Adipocyte (in vitro differentiated cells): ENCODE measurements around the gene ITPR3.
A peak's percentile ranks its signal among the peaks of the same experiment; 100 is the strongest.

Experiments used
- DNase-seq: peaks from one replicate; pipeline ENCODE4 v3.0.0-alpha.2; 2015; ENCODE audit warnings: low read depth
- H3K27me3 ChIP-seq: replicated peaks from 2 replicates; pipeline ENCODE4 v1.7.0; 2013; ENCODE audit warnings: mild to moderate bottlenecking, low read length, moderate library complexity; ENCODE audit not compliant: control insufficient read depth, insufficient read depth
- H3K36me3 ChIP-seq: 2 replicates; pipeline ENCODE4 v1.7.0; 2013; ENCODE audit warnings: low read length, mild to moderate bottlenecking, moderate library complexity; ENCODE audit not compliant: control insufficient read depth, insufficient read depth, severe bottlenecking
- H3K4me1 ChIP-seq: 2 replicates; pipeline ENCODE4 v1.7.0; 2013; ENCODE audit warnings: mild to moderate bottlenecking, low read length, moderate library complexity; ENCODE audit not compliant: control insufficient read depth, insufficient read depth
- H3K4me3 ChIP-seq: 2 replicates; pipeline ENCODE4 v1.7.0; 2013; ENCODE audit warnings: mild to moderate bottlenecking, low read length, moderate library complexity
- H3K9ac ChIP-seq: 2 replicates; pipeline ENCODE4 v1.7.0; 2013; ENCODE audit warnings: mild to moderate bottlenecking, low read length, moderate library complexity
- H3K9me3 ChIP-seq: 2 replicates; pipeline ENCODE4 v1.7.0; 2013; ENCODE audit warnings: mild to moderate bottlenecking, low read length, moderate library complexity; ENCODE audit not compliant: control insufficient read depth

The ITPR3 gene

DNA sequence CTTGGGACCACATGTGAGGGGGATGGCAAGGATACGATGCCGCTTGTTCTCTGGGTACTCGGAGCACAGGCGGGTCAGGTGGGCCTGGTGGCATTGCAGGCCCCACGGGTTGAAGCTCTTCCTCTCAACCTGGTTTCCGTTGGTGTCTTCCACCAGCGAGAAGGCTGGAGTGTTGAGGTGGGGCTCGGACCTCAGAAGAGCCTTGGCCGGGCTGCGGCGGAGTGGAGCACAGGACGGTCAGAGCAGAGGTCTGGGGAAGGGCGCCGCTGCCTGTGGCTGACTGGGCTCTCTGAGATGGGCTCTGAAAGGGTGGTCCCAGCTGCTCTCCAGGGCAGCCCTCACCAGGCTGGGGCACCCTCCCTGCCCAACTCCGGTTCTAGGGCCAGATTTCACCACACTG lies 105.6 kb downstream of the ITPR3 start:
- no peak overlapping the region for H3K4me3 ChIP-seq
- DNase-seq = no peak
- no peaks in the 10 kb centered on the region for H3K9me3 ChIP-seq
- H3K4me1 ChIP-seq = peaks cover 3% of the 10 kb centered on the region
- H3K27me3 ChIP-seq = peaks cover 73% of the 10 kb centered on the region
- no peaks in the 10 kb centered on the region for H3K36me3 ChIP-seq
- H3K9ac ChIP-seq = no peak overlapping the region

DNA sequence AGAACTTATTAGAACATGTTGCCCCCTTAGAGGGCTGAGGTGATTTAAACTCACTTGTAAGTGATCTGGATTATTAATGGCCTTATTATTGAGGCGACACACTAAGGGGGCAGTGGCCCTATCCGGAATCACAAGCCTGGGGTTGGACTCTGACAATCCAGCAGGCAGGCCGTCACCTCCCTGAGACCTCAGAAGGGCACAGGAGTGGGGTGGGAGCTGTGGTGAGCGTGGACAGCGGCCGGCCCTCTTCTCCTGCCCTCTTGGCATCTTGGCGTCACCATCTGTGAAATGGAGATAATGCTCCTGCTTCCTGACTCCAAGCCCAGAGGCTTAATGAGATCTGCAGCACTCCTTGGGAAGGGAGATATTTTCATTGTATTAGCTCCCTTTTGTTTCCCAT lies 106.0 kb downstream of the ITPR3 start:
- Histone ChIP-seq H3K36me3 (no peaks in the 10 kb centered on the region), H3K4me1 (peaks cover 3% of the 10 kb centered on the region), H3K4me3 (no peak overlapping the region), H3K9me3 (no peaks in the 10 kb centered on the region), H3K9ac (no peak overlapping the region), H3K27me3 (peaks cover 72% of the 10 kb centered on the region)
- no peak for DNase-seq

DNA sequence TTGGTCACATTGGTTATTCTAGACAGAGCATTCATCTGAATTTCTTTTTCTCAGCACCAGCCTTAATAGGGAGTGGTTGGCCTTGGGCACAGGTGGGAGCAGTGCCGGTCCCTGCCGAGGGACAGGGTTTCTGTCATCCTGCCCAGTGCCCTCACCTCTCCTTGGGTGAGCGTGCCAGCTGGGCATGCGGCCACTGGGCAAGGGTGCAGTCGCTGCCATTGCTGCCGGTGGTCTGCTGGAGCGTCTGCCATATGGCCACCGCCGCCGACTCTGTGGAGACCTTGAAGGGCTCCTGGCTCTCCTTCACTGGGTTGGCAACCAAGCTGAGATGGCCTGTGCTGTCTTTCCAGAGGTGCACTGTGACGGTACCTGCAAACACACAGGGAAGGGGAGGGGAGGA lies 106.8 kb downstream of the ITPR3 start:
- Histone ChIP-seq H3K4me1 (peaks cover 3% of the 10 kb centered on the region), H3K27me3 (peaks cover 72% of the 10 kb centered on the region), H3K36me3 (no peaks in the 10 kb centered on the region), H3K9ac (no peak overlapping the region), H3K4me3 (no peak overlapping the region), H3K9me3 (no peaks in the 10 kb centered on the region)
- DNase-seq = no peak

GRCh38 chr6:33728438-33728837 lies 107.3 kb downstream of the ITPR3 start:
- H3K36me3 ChIP-seq = no peaks in the 10 kb centered on the region
- H3K27me3 ChIP-seq = peaks cover 68% of the 10 kb centered on the region
- H3K9me3 ChIP-seq = no peaks in the 10 kb centered on the region
- no peak for DNase-seq
- peaks cover 3% of the 10 kb centered on the region for H3K4me1 ChIP-seq
- H3K9ac ChIP-seq = no peak overlapping the region
- no peak overlapping the region for H3K4me3 ChIP-seq

DNA sequence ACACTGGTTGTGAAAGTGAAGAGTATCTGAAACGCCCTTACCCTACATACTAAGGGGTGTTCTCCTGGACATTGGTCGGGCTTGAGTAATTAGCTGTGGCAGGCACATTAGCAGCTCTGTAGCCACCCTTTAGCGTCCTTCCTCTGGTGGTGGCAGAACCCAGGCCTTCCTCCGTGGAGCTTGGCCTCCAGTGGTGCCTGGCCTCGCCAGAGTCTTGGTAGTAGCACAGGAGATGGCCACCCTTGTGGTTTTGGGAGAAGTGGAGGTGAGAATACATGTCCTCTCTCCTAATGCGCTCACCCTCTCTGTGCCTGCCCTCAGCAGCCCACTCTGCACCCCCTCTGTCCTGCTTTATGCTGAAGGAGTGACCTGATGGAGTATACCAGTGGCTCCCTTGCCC lies 107.9 kb downstream of the ITPR3 start:
- H3K4me1 ChIP-seq = no peaks in the 10 kb centered on the region
- H3K36me3 ChIP-seq = no peaks in the 10 kb centered on the region
- no peaks in the 10 kb centered on the region for H3K9me3 ChIP-seq
- H3K27me3 ChIP-seq = peaks cover 62% of the 10 kb centered on the region
- no peak overlapping the region for H3K4me3 ChIP-seq
- no peak for DNase-seq
- H3K9ac ChIP-seq = no peak overlapping the region

DNA sequence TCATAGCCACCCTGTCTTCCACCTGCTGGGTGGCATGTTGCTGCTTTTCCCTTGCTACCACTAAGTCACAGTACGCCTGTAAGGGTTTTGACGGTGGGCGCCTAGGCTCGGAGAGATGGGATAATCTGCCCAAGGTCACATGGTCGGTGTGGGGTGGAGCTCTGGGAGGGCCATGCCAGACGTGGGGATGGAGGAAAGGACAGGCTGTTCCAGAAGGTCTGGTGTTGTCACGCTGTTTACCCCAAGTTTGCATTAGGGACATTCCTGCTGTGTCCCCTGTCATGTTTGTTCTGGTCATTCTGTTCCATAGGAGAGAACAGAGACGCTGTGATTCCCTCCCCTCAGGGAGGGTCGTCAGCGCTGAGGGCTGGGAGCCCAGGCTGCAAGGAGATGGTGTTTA lies 109.5 kb downstream of the ITPR3 start:
- H3K9ac ChIP-seq = no peak overlapping the region
- H3K4me3 ChIP-seq = no peak overlapping the region

GRCh38 chr6:33731035-33731434 lies 109.9 kb downstream of the ITPR3 start:
- no peaks in the 10 kb centered on the region for H3K9me3 ChIP-seq
- no peaks in the 10 kb centered on the region for H3K4me1 ChIP-seq
- H3K27me3 ChIP-seq = peaks cover 45% of the 10 kb centered on the region
- no peak for DNase-seq
- no peak overlapping the region for H3K9ac ChIP-seq
- H3K36me3 ChIP-seq = no peaks in the 10 kb centered on the region
- no peak overlapping the region for H3K4me3 ChIP-seq

More for the DNA sequence above, 109.5 kb downstream of the ITPR3 start:
- Histone ChIP-seq H3K9me3 (no peaks in the 10 kb centered on the region), H3K27me3 (peaks cover 49% of the 10 kb centered on the region), H3K4me1 (no peaks in the 10 kb centered on the region), H3K36me3 (no peaks in the 10 kb centered on the region)
- DNase-seq = no peak

GRCh38 chr6:33731751-33732282 lies 110.7 kb downstream of the ITPR3 start:
- H3K4me3 ChIP-seq = no peak overlapping the region
- no peak for DNase-seq
- no peaks in the 10 kb centered on the region for H3K36me3 ChIP-seq
- no peaks in the 10 kb centered on the region for H3K4me1 ChIP-seq
- H3K9ac ChIP-seq = no peak overlapping the region
- peaks cover 37% of the 10 kb centered on the region for H3K27me3 ChIP-seq
- no peaks in the 10 kb centered on the region for H3K9me3 ChIP-seq

DNA sequence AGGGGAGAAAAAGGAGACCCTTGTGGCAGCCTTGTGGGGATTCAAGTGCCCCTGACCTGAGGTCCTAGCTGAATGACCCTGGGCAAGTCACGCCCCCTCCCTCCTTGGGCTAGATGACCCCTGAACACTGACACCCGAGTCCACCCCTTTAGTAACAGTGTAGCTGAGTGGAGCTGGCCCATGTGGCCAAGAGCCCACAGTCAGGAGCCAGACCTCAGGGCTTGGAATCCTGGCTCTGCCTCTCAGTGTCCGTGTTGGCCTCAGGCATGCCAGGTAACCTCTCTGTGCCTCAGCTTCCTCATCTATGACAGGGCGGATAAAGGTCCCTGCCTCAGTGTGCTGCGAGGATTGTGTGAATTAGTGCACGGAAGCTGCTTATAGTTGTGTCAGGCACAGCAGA lies 111.3 kb downstream of the ITPR3 start:
- no peak for DNase-seq
- no peaks in the 10 kb centered on the region for H3K9me3 ChIP-seq
- no peak overlapping the region for H3K9ac ChIP-seq
- no peak overlapping the region for H3K4me3 ChIP-seq
- no peaks in the 10 kb centered on the region for H3K4me1 ChIP-seq
- no peaks in the 10 kb centered on the region for H3K36me3 ChIP-seq
- H3K27me3 ChIP-seq = peaks cover 31% of the 10 kb centered on the region

- Histone ChIP-seq H3K4me1 (no peaks in the 10 kb centered on the region), H3K36me3 (no peaks in the 10 kb centered on the region)
Observed at GRCh38 chr6:33732817-33733708, 111.9 kb downstream of the ITPR3 start.

DNA sequence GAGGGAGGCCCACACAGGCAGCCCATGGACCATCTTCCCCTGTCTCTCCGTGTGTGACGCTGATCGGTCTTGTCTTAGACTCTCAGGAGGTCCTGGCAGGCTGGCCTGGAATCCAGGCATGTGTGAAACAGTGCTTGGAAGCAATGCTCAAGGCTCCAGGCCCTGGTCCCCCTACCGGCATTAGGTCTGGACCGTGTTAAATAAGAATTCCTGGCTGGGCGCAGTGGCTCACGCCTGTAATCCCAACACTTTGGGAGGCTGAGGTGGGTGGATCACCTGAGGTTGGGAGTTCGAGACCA lies 112.5 kb downstream of the ITPR3 start:
- Histone ChIP-seq H3K4me1 (no peaks in the 10 kb centered on the region), H3K9me3 (no peaks in the 10 kb centered on the region), H3K36me3 (no peaks in the 10 kb centered on the region), H3K4me3 (no peak overlapping the region), H3K27me3 (peaks cover 21% of the 10 kb centered on the region), H3K9ac (no peak overlapping the region)
- DNase-seq = no peak

More at GRCh38 chr6:33732817-33733708, 111.9 kb downstream of the ITPR3 start:
- Histone ChIP-seq H3K9me3 (no peaks in the 10 kb centered on the region), H3K27me3 (peaks cover 24% of the 10 kb centered on the region), H3K9ac (no peak overlapping the region), H3K4me3 (no peak overlapping the region)
- peak; percentile 24 for DNase-seq
